ENCODE data around the gene PHF21A. TPM values are rescaled to one million over a fixed set of nuclear protein-coding genes. Genes with fewer than 3 reads are reported as not detected.

PHF21A gene
- total RNA-seq, 1 experiment from 2014 or later, result 20.5 TPM

GRCh38 chr11:46114378-46114777 is 6.9 kb downstream of the PHF21A start:
- H3K4me1 Mint-ChIP-seq (ENCODE audit: low read depth, unreplicated experiment), result peaks cover 7% of the 10 kb centered on the region
- no peaks in the 10 kb centered on the region for H3K27me3 Mint-ChIP-seq (ENCODE audit: unreplicated experiment)
- H3K4me3 Mint-ChIP-seq (ENCODE audit: low read depth, unreplicated experiment), result no peak overlapping the region
- no peak for DNase-seq
- no peak overlapping the region for H3K27ac Mint-ChIP-seq (ENCODE audit: unreplicated experiment)
- TF ChIP-seq, protein P1, sequence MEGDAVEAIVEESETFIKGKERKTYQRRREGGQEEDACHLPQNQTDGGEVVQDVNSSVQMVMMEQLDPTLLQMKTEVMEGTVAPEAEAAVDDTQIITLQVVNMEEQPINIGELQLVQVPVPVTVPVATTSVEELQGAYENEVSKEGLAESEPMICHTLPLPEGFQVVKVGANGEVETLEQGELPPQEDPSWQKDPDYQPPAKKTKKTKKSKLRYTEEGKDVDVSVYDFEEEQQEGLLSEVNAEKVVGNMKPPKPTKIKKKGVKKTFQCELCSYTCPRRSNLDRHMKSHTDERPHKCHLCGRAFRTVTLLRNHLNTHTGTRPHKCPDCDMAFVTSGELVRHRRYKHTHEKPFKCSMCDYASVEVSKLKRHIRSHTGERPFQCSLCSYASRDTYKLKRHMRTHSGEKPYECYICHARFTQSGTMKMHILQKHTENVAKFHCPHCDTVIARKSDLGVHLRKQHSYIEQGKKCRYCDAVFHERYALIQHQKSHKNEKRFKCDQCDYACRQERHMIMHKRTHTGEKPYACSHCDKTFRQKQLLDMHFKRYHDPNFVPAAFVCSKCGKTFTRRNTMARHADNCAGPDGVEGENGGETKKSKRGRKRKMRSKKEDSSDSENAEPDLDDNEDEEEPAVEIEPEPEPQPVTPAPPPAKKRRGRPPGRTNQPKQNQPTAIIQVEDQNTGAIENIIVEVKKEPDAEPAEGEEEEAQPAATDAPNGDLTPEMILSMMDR (IDR thresholded peaks at IDR 0.05; ENCODE audit: unreplicated experiment), result no peak
- no TSS peak for BruUV-seq (replicated peaks)
- H3K36me3 Mint-ChIP-seq (ENCODE audit: insufficient read depth, unreplicated experiment), result peaks cover 5% of the 10 kb centered on the region
- intact Hi-C loops (cut with micrococcal nuclease; ENCODE audit: unreplicated experiment), result no loop called here
- CTCF ChIA-PET, result no interaction called here
- no peaks in the 10 kb centered on the region for H3K9me3 Mint-ChIP-seq (ENCODE audit: low read depth, unreplicated experiment)

DNA sequence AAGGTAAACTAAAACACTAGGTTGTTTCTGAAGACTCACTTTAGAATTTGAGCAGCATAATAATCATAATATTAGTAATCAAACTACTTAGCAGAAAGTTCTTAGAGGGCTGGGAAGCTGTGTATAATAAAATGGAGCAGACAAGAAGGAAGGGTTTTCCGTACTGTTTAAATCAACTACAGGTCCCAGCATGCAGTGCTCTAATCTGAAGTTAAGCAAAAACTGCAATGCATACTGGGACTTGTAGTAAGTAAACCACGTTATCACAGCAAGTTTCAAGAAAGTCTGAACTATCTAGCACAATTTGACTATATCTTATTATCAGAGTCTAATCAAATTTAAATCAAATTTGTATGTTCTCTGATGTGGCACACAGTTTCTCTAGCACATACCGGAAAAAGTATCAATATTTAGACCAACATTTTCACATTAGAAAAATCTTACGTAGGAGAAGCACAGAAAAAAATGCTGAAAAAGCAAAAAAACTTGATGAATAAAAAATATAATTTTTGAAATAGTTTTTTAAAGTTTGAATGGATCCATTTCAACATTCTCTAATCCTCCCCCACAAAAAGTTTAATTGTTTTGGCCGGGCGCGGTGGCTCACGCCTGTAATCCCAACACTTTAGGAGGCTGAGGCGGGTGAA is 8.2 kb downstream of the PHF21A start:
- intact Hi-C loops (cut with micrococcal nuclease; ENCODE audit: unreplicated experiment), result no loop called here
- no peaks in the 10 kb centered on the region for H3K4me1 Mint-ChIP-seq (ENCODE audit: low read depth, unreplicated experiment)
- H3K36me3 Mint-ChIP-seq (ENCODE audit: insufficient read depth, unreplicated experiment), result no peaks in the 10 kb centered on the region
- H3K27ac Mint-ChIP-seq (ENCODE audit: unreplicated experiment), result no peak overlapping the region
- no peak overlapping the region for H3K4me3 Mint-ChIP-seq (ENCODE audit: low read depth, unreplicated experiment)
- DNase-seq, result peak; percentile 30
- H3K27me3 Mint-ChIP-seq (ENCODE audit: unreplicated experiment), result no peaks in the 10 kb centered on the region
- CTCF ChIA-PET, result no interaction called here
- H3K9me3 Mint-ChIP-seq (ENCODE audit: low read depth, unreplicated experiment), result no peaks in the 10 kb centered on the region
- TF ChIP-seq, protein P1 (IDR thresholded peaks at IDR 0.05; ENCODE audit: unreplicated experiment), result no peak
- BruUV-seq (replicated peaks), result no TSS peak

DNA sequence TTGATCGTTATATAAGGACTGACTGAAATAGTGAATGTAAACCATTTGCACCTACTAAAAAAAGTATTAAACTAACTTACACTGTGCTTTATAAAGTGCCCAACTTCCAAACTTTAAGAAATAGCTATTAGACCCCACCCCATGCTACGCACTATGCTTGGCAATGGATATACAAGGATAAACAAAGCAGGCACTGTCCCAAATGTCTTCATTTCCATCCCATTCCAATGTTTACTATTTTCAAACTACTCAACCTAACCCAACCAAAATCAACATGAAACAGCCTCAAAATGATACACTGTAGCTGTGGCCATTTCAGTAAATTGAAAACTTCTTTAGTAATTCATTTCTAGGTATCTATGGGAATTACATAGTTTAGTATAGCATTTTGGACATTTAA is 12.5 kb downstream of the PHF21A start:
- Mint-ChIP-seq H3K4me3 (ENCODE audit: low read depth, unreplicated experiment) (no peak overlapping the region), H3K4me1 (ENCODE audit: low read depth, unreplicated experiment) (no peaks in the 10 kb centered on the region), H3K27ac (ENCODE audit: unreplicated experiment) (no peak overlapping the region), H3K9me3 (ENCODE audit: low read depth, unreplicated experiment) (no peaks in the 10 kb centered on the region), H3K27me3 (ENCODE audit: unreplicated experiment) (no peaks in the 10 kb centered on the region), H3K36me3 (ENCODE audit: insufficient read depth, unreplicated experiment) (no peaks in the 10 kb centered on the region)
- intact Hi-C loops (cut with micrococcal nuclease; ENCODE audit: unreplicated experiment), result no loop called here
- no TSS peak for BruUV-seq (replicated peaks)
- TF ChIP-seq, protein P1 (IDR thresholded peaks at IDR 0.05; ENCODE audit: unreplicated experiment), result no peak
- DNase-seq, result no peak
- CTCF ChIA-PET, result no interaction called here

DNA sequence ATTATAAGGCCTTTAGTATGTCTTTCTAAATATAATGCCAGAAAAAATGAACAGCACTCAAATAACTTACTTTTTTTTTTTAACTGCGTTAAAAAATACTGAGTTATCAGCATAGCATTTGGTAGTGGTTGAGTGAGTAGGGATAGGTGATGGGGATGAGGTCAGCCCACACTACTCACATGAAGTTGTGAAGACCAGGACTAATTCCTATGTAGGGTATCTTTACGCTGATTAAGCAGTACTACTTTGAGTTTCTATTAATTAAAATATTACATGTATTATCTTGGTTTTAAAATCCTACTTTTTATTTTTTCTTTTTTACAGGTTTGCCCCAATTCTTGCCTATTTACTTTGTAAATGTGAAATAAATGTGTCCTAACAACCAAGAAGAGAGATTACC is 13.5 kb downstream of the PHF21A start:
- Mint-ChIP-seq H3K36me3 (ENCODE audit: insufficient read depth, unreplicated experiment) (no peaks in the 10 kb centered on the region), H3K4me1 (ENCODE audit: low read depth, unreplicated experiment) (no peaks in the 10 kb centered on the region), H3K9me3 (ENCODE audit: low read depth, unreplicated experiment) (no peaks in the 10 kb centered on the region), H3K27ac (ENCODE audit: unreplicated experiment) (no peak overlapping the region), H3K4me3 (ENCODE audit: low read depth, unreplicated experiment) (no peak overlapping the region), H3K27me3 (ENCODE audit: unreplicated experiment) (no peaks in the 10 kb centered on the region)
- TF ChIP-seq, protein P1 (IDR thresholded peaks at IDR 0.05; ENCODE audit: unreplicated experiment), result no peak
- no peak for DNase-seq
- CTCF ChIA-PET, result no interaction called here
- intact Hi-C loops (cut with micrococcal nuclease; ENCODE audit: unreplicated experiment), result no loop called here
- BruUV-seq (replicated peaks), result no TSS peak

Data from Calu3 (cell line).